A549 (cell line): Measurements from ENCODE around the gene NRIP3. TPM values are rescaled to one million over a fixed set of nuclear protein-coding genes. Genes with fewer than 3 reads are reported as not detected.

ENCODE experiments used
- ATAC-seq, 2 experiments: fragments of 200-7000 bp in 1 of 2; fragments of >200 bp in 1 of 2; cut with Nextera tagmentation in 1 of 2; cut with Tn5 transposase in 1 of 2; 3 replicates each; pipeline versions ENCODE4 v1.8.0 to v1.9.1; 2018 to 2020; ENCODE audit warnings: mild to moderate bottlenecking in 1 of 2, moderate library complexity in 1 of 2
- CTCF ChIA-PET: fragments of 300-600 bp; sonication (Branson Sonifier 250); formaldehyde crosslinking; extraction: SDS; loops from one replicate; lab custom pipeline; 2021; ENCODE audit warnings: antibody characterized with exemption, inconsistent platforms; lab: Yijun Ruan, JAX
- POLR2A ChIA-PET: fragments of 350-600 bp; formaldehyde crosslinking; extraction: SDS; loops from one replicate; lab custom pipeline; 2021; ENCODE audit warnings: antibody characterized with exemption, inconsistent platforms; lab: Yijun Ruan, JAX
- DNase-seq, 2 experiments: peaks; one replicate each; pipeline versions ENCODE4 v3.0.0 to v3.0.0-alpha.2; 2011 to 2016; ENCODE audit warnings: low read depth in 1 of 2, low spot score in 1 of 2
- FAIRE-seq: peaks from 2 replicates; lab custom pipeline; 2011; peaks lifted over from hg19 to GRCh38; lab: Jason Lieb, UNC
- H3K27ac ChIP-seq, 2 experiments: fragments of >200 bp; sonication (Bioruptor Twin); formaldehyde crosslinking; 3 replicates each; pipeline ENCODE4 v1.5.1; 2016 to 2017
- H3K4me1 ChIP-seq: fragments of >200 bp; sonication (Bioruptor Twin); formaldehyde crosslinking; 3 replicates; pipeline ENCODE4 v1.6.1; 2016
- H3K4me2 ChIP-seq: fragments of >200 bp; sonication (Bioruptor Twin); formaldehyde crosslinking; 3 replicates; pipeline ENCODE4 v1.6.1; 2016
- H3K4me3 ChIP-seq: fragments of >200 bp; sonication (Bioruptor Twin); formaldehyde crosslinking; 3 replicates; pipeline ENCODE4 v1.5.1; 2016
- H3K9me3 ChIP-seq: fragments of >200 bp; sonication (Bioruptor Twin); formaldehyde crosslinking; 3 replicates; pipeline ENCODE4 v1.6.1; 2016
- CBX8 ChIP-seq: fragments of 200-600 bp; sonication (generic); IDR thresholded peaks from 2 replicates; pipeline ENCODE4 v1.6.1; 2016
- CEBPB ChIP-seq, 2 experiments: fragments of >200 bp in 1 of 2; sonication (Bioruptor Twin) in 1 of 2; formaldehyde crosslinking in 1 of 2; IDR thresholded peaks; 2 replicates each; pipeline ENCODE4 v1.6.1; 2012 to 2016
- EHMT2 ChIP-seq: fragments of 200-600 bp; sonication (generic); IDR thresholded peaks from 2 replicates; pipeline ENCODE4 v1.6.1; 2016; ENCODE audit warnings: antibody characterized with exemption, low read depth, mild to moderate bottlenecking, moderate library complexity
- FOXS1 ChIP-seq: fragments of 250-450 bp; sonication (Bioruptor Pico); IDR thresholded peaks from 2 replicates; pipeline ENCODE4 v1.5.0; 2020; ENCODE audit warnings: mild to moderate bottlenecking, moderate library complexity
- MAFK ChIP-seq: fragments of 450-650 bp; IDR thresholded peaks from 2 replicates; pipeline ENCODE4 v1.6.1; 2014; ENCODE audit not compliant: partially characterized antibody
- RAD21 ChIP-seq, 2 experiments: fragments of >200 bp in 1 of 2; sonication (Bioruptor Twin) in 1 of 2; formaldehyde crosslinking in 1 of 2; IDR thresholded peaks in 1 of 2; conservative IDR thresholded peaks in 1 of 2; 2 replicates in 1 of 2; 3 replicates in 1 of 2; pipeline ENCODE4 v1.6.1; 2012 to 2018; ENCODE audit warnings: inconsistent platforms in 1 of 2
- WGBS: methylation state at CpG from one replicate; pipeline ENCODE4 v1.1.6; 2017; ENCODE audit errors: missing lambda C conversion rate; 5-methylcytosine and 5-hydroxymethylcytosine counted together
- polyA plus RNA-seq, 4 experiments: library from polyadenylated mRNA; depleted of rRNA in 3 of 4; stranded (reverse); fragments of >200 nt; fragmentation: RNase III in 1 of 4; extraction: RNeasy Plus Mini Kit Qiagen cat#74134 plus additional on column Dnase treatment in 1 of 4; gene quantifications; 2 replicates in 3 of 4; 3 replicates in 1 of 4; pipeline ENCODE4 v1.2.3, GENCODE V29; 2011 to 2017
- small RNA-seq, 6 experiments: library from RNA; depleted of rRNA; stranded (forward); fragments of <200 nt; gene quantifications; one replicate each; pipeline ENCODE3, GENCODE V24; 2012

NRIP3 gene
- polyA plus RNA-seq, 2 of the 4 experiments (the other 2 are of a cell fraction), result 0.49 to 1.0 TPM

DNA sequence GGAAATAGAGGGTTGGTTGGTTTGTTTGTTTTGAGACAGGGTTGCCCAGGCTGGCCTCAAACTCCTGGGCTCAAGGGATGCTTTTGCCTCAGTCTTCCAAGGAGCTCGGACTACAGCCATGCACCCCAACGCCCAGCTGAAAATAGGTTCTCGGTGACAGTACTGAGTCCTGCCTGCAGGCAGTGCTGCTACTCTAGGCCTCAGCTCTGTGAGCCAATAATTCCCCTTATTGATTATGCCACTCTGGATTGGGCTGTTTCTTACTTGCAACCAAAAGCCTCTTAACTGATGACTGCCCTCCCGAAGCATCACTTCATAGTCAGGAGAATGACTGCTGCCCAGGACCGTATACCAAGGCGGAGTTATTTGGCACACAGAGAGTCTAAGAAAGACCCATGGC lies 69.9 kb downstream of the NRIP3 start:
- Histone ChIP-seq H3K27ac (peak overlapping the region in 1 of 2 experiments; percentile 49; a peak in 1 of 6 replicates), H3K9me3 (no peaks in the 10 kb centered on the region), H3K4me2 (no peak overlapping the region), H3K4me1 (peaks cover 11% of the 10 kb centered on the region)
- peak in 1 of 2 experiments; percentile 26; a peak in 2 of 6 replicates for ATAC-seq
- no peak for FAIRE-seq
- CTCF ChIA-PET, result interaction anchor here (0.9 to 1.3 kb wide), 2 partner anchors 12 to 14 kb away, joined by 3 to 4 read pairs; no protein-coding TSS in a partner anchor
- TF ChIP-seq RAD21 (conservative IDR thresholded peaks at IDR 0.05 in 1 of 2, IDR thresholded peaks at IDR 0.05 in 1 of 2), result 0 out of 5 replicates have a peak, but pooled peaks of 1 of the 2 experiments have one; percentile 11
- TF ChIP-seq FOXS1 (CRISPR knock-in tag), result no peak
- TF ChIP-seq, all 56 proteins: peak for 1
- H3K4me3 ChIP-seq, result no peak overlapping the region
- DNase-seq, result no peak
- 94% methylated on average over 6 of the region's 6 CpGs for WGBS
- POLR2A ChIA-PET, result no interaction called here

DNA sequence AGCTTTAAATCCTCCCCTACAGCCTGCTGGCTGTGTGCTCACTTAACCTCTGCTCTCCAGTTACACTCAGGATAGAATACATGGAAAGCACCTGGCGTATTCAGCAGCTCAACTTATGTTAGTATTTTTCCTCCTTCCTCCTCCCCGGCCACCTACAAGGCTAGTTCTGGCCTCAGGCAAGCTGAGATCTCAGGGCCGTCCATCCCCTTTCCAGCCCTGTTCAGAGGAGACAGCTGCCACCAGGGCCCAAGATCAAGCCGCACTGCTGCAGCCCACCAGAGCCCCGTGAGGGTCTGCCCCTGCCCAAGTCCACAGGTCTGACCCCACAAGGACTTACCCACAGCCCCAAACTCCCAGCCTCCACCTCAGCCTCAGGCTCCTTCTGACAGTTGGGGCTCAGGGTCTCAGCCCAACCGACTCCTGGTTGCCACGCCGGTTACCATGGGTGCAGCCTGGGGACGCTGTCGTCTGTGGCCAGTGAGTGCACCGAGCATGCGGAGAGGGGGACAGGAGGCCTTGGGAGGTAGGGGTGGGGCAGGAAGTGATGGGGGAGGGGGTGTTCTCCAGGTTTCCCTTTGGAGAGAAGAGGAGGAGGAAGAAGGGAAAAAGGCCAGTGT lies 71.1 kb downstream of the NRIP3 start, which contains the start of gene C11orf16:
TSS of gene C11orf16 (minus strand) at position 384 of the 617 bp plus-strand sequence. CDS start 639 bp downstream, outside the sequence.
- 69% methylated on average over 4 of the region's 12 CpGs for WGBS
- POLR2A ChIA-PET, result no interaction called here
- no peak for TF ChIP-seq MAFK
- TF ChIP-seq EHMT2, result no peak
- TF ChIP-seq CBX8, result no peak
- TF ChIP-seq CEBPB (IDR thresholded peaks at IDR 0.05), result no peak
- no peak for ATAC-seq
- Histone ChIP-seq H3K4me1 (peaks cover 11% of the 10 kb centered on the region), H3K4me3 (no peak within 1 kb of the TSS), H3K9me3 (no peaks in the 10 kb centered on the region), H3K27ac (peak within 1 kb of the TSS in 1 of 2 experiments; percentile 39; a peak in 1 of 6 replicates), H3K4me2 (no peak within 1 kb of the TSS)
- CTCF ChIA-PET, result interaction anchor here (1.5 kb wide), 1 partner anchor 18 kb away, joined by 9 read pairs; no protein-coding TSS in a partner anchor
- DNase-seq, result no peak
- no peak for FAIRE-seq

Small RNA genes within 50 kb of the gene (small RNA-seq; reads per million reads assigned to genes)
- gene RF00019, result 0 reads per million in 6 experiments

Other genes with a start within 250 kb of the NRIP3 start
- 61.3 and 66.7 TPM in 2 replicates for gene AKIP1, start 92.8 kb downstream of the NRIP3 start, polyA plus RNA-seq (2011; rRNA removed)
- gene AKIP1, start 92.8 kb downstream of the NRIP3 start, polyA plus RNA-seq (2017; fragmentation: RNase III; extraction: RNeasy Plus Mini Kit Qiagen cat#74134 plus additional on column Dnase treatment), result 54.2 to 61.5 TPM (median 57.7 TPM) in 3 replicates
- gene C11orf16, start 71.1 kb downstream of the NRIP3 start, polyA plus RNA-seq (2011; rRNA removed), result not detected in 2 replicates
- gene C11orf16, start 71.1 kb downstream of the NRIP3 start, polyA plus RNA-seq (2017; fragmentation: RNase III; extraction: RNeasy Plus Mini Kit Qiagen cat#74134 plus additional on column Dnase treatment), result not detected in 3 replicates
- gene ASCL3, start 61.0 kb downstream of the NRIP3 start, polyA plus RNA-seq (2011; rRNA removed), result not detected in 2 replicates
- not detected in 3 replicates for gene ASCL3, start 61.0 kb downstream of the NRIP3 start, polyA plus RNA-seq (2017; fragmentation: RNase III; extraction: RNeasy Plus Mini Kit Qiagen cat#74134 plus additional on column Dnase treatment)
- gene TMEM9B, start 39.6 kb downstream of the NRIP3 start, polyA plus RNA-seq (2011; rRNA removed), result 43.4 and 47.3 TPM in 2 replicates
- gene TMEM9B, start 39.6 kb downstream of the NRIP3 start, polyA plus RNA-seq (2017; fragmentation: RNase III; extraction: RNeasy Plus Mini Kit Qiagen cat#74134 plus additional on column Dnase treatment), result 34.6 to 37.1 TPM (median 35.1 TPM) in 3 replicates
- 0.63 and 1.4 TPM in 2 replicates for gene SCUBE2, start 87.6 kb upstream of the NRIP3 start, polyA plus RNA-seq (2011; rRNA removed)
- gene SCUBE2, start 87.6 kb upstream of the NRIP3 start, polyA plus RNA-seq (2017; fragmentation: RNase III; extraction: RNeasy Plus Mini Kit Qiagen cat#74134 plus additional on column Dnase treatment), result 0.21 to 0.49 TPM (median 0.45 TPM) in 3 replicates